Measurements from ENCODE around the gene LRRC71.

LRRC71 gene

DNA sequence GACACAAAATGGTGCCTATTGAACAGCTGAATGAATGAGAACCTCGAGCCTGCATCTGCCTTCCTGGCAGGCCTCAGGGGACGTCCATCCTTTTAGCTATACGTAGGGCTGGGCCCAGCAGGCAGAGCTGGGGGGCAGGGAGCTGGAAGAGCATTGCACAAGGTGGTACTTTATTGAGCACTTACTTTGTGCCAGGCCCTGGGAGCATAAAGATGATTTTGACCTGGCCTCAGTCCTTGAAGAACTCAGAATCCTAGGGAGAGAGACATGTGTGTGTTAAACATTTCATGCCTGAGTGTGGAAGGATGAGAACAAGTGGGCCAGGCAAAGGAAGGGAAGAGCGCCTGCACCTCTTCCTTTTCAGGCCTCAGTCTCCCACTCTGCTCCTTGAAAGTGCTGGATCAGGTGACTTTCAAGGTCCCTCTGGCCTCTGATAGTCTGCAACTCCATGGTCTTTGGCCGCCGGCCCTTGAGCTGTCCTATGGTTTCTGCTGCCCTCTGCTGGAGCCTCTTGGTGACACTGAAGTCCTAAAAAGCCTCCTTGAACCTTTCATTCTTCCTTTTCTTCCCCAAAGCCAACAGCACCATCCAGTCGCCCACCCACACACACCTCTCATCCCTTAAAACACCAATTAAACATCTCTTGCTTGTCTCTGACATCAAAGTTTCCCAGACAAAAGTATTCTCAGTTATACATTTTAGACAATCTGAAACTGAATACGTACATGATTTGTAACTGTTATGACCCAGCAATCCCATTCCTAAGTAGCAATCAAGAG, 30.4 kb upstream of the LRRC71 start (continued):
- TF ChIP-seq WT1 (tag by site-specific recombination; IDR thresholded peaks at IDR 0.05) (no peak), ZNF747 (tag by site-specific recombination; IDR thresholded peaks at IDR 0.05) (no peak), KLF7 (tag by site-specific recombination; IDR thresholded peaks at IDR 0.05; ENCODE audit: borderline replicate concordance) (no peak), ZFHX2 (tag by site-specific recombination; conservative IDR thresholded peaks at IDR 0.05) (no peak), ZNF555 (tag by site-specific recombination; conservative IDR thresholded peaks at IDR 0.05) (no peak), MZF1 (tag by site-specific recombination; IDR thresholded peaks at IDR 0.05; ENCODE audit: borderline replicate concordance) (no peak), ZNF10 (tag by site-specific recombination; IDR thresholded peaks at IDR 0.05) (no peak), HOXA7 (CRISPR knock-in tag; IDR thresholded peaks at IDR 0.05; ENCODE audit: borderline replicate concordance) (no peak), ZNF157 (tag by site-specific recombination; IDR thresholded peaks at IDR 0.05) (no peak), SP7 (tag by site-specific recombination; IDR thresholded peaks at IDR 0.05) (0 out of 2 replicates have a peak, but pooled peaks have one; percentile 53), ZNF488 (tag by site-specific recombination; IDR thresholded peaks at IDR 0.05) (no peak), ZNF791 (tag by site-specific recombination; IDR thresholded peaks at IDR 0.05) (no peak), PRDM2 (tag by site-specific recombination; IDR thresholded peaks at IDR 0.05; ENCODE audit: borderline replicate concordance) (no peak), ZNF510 (tag by site-specific recombination; IDR thresholded peaks at IDR 0.05; ENCODE audit: insufficient replicate concordance) (no peak), ZNF394 (tag by site-specific recombination; IDR thresholded peaks at IDR 0.05; ENCODE audit: borderline replicate concordance) (no peak), ZNF398 (tag by site-specific recombination; IDR thresholded peaks at IDR 0.05) (no peak), ZNF146 (tag by site-specific recombination; IDR thresholded peaks at IDR 0.05) (no peak), ZNF664 (tag by site-specific recombination; IDR thresholded peaks at IDR 0.05) (peak; percentile 97), ZNF18 (tag by site-specific recombination; IDR thresholded peaks at IDR 0.05) (no peak), ZNF175 (tag by site-specific recombination; IDR thresholded peaks at IDR 0.05) (no peak), ZNF132 (tag by site-specific recombination; IDR thresholded peaks at IDR 0.05; ENCODE audit: borderline replicate concordance) (no peak), ZSCAN30 (tag by site-specific recombination; IDR thresholded peaks at IDR 0.05) (peak; percentile 75), ZBTB11 (tag by site-specific recombination; conservative IDR thresholded peaks at IDR 0.05; ENCODE audit: low read depth) (no peak)
- TF ChIP-seq, protein P1, sequence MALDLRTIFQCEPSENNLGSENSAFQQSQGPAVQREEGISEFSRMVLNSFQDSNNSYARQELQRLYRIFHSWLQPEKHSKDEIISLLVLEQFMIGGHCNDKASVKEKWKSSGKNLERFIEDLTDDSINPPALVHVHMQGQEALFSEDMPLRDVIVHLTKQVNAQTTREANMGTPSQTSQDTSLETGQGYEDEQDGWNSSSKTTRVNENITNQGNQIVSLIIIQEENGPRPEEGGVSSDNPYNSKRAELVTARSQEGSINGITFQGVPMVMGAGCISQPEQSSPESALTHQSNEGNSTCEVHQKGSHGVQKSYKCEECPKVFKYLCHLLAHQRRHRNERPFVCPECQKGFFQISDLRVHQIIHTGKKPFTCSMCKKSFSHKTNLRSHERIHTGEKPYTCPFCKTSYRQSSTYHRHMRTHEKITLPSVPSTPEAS (tag by site-specific recombination; IDR thresholded peaks at IDR 0.05) = no peak
